Measurements from ENCODE around the gene BRCA2.

BRCA2 gene, protein sequence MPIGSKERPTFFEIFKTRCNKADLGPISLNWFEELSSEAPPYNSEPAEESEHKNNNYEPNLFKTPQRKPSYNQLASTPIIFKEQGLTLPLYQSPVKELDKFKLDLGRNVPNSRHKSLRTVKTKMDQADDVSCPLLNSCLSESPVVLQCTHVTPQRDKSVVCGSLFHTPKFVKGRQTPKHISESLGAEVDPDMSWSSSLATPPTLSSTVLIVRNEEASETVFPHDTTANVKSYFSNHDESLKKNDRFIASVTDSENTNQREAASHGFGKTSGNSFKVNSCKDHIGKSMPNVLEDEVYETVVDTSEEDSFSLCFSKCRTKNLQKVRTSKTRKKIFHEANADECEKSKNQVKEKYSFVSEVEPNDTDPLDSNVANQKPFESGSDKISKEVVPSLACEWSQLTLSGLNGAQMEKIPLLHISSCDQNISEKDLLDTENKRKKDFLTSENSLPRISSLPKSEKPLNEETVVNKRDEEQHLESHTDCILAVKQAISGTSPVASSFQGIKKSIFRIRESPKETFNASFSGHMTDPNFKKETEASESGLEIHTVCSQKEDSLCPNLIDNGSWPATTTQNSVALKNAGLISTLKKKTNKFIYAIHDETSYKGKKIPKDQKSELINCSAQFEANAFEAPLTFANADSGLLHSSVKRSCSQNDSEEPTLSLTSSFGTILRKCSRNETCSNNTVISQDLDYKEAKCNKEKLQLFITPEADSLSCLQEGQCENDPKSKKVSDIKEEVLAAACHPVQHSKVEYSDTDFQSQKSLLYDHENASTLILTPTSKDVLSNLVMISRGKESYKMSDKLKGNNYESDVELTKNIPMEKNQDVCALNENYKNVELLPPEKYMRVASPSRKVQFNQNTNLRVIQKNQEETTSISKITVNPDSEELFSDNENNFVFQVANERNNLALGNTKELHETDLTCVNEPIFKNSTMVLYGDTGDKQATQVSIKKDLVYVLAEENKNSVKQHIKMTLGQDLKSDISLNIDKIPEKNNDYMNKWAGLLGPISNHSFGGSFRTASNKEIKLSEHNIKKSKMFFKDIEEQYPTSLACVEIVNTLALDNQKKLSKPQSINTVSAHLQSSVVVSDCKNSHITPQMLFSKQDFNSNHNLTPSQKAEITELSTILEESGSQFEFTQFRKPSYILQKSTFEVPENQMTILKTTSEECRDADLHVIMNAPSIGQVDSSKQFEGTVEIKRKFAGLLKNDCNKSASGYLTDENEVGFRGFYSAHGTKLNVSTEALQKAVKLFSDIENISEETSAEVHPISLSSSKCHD (N-terminal part only)

GRCh38 chr13:32315238-32316027 is at the start of gene BRCA2, which contains the start of gene ZAR1L:
TSS of gene BRCA2 (plus strand) at chr13:32315508. CDS start at chr13:32316461, 953 bp downstream.
TSS of gene ZAR1L (minus strand) at chr13:32315363. CDS start at chr13:32311925, 3,438 bp downstream.
- peak; percentile 84 for DNase-seq (ENCODE audit: low spot score)

- DNase-seq (ENCODE audit: low spot score), result no peak
These were observed 49.6 kb upstream of the BRCA2 start for GRCh38 chr13:32265726-32266125.

DNA sequence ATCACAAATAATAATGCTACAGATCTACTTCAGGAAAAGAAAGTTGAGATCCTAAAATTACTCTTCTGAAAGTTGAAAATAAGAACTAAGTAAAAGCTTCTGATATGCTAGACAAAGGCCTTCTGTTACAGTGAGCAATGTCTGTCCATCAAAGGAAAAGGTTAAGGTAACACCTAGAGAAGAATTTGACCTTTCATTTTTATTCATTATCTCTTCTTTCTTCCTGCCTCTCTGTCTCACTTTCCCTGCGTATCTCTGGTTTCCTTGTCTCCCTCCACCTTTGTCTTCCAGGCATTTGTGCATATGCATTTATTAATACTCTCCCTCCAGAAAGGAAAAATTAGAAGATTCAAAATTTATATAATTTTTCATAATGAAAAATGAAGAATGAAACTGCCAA is 49.2 kb upstream of the BRCA2 start:
- DNase-seq (ENCODE audit: low spot score), result no peak

DNA sequence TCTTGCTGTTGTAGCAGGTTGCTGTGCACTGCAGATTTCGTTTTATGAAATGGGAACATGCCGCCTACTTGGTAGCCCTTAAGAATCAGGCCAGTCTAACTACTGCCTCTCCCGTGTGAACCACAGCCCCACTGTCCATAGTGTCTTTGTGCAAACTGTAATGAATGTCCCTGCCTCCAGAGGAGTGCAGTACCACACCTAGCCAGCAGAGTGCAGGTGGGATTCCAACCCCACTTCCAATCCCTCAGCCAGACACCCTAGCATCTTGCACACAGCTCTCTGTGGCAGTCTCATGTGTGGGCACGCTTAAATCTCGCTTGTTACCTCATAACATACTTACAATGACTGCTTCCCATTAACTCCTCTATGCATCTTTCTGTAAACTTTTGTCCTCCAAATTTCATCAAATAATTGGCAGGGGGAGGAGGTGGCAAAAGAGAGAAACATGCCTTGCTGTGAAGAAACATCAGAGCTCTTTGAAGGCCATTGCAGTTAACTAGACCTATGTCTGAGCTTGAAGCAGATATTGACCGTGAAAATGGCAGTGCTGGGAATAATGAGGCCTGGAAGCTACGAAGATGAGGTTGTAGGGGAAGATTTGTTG is 47.4 kb upstream of the BRCA2 start:
- peak; percentile 77 for DNase-seq (ENCODE audit: low spot score)

GRCh38 chr13:32272021-32272683 is 43.2 kb upstream of the BRCA2 start:
- DNase-seq (ENCODE audit: low spot score), result no peak

- no peak for DNase-seq (ENCODE audit: low spot score)
These were observed 37.5 kb upstream of the BRCA2 start for GRCh38 chr13:32277839-32278238.

- no peak for DNase-seq (ENCODE audit: low spot score)
These were observed 36.9 kb upstream of the BRCA2 start for GRCh38 chr13:32278426-32278825.

- DNase-seq (ENCODE audit: low spot score), result no peak
These were observed 34.2 kb upstream of the BRCA2 start for GRCh38 chr13:32281096-32281495.

DNA sequence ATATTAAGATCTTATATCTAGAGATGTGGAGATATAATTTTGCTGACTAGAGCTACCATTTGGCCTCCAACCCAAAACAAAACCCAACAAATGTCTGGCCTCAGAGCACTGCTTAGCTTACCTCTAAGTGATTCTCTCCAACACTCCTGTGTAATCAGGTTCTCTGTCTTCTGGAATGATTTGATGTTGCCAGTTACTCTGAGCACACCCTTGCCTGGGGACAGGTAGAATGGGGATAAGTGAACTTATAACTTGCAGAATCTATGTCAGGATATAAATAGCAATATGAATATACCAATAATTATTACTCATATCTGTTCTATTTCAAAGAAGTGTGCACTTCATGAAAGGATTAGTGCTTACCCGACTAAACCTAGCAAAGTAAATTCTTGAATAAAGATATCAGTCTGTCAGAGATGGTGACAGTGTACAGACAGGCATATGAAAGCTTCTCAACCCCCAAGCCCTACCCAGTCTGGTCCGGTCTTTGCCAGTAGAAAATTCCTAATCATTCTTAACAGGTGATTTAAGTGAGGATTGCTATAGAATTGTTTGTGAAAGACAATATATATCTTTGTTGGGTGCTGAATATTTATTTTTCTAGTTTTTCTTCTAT is 33.1 kb upstream of the BRCA2 start:
- DNase-seq (ENCODE audit: low spot score), result no peak

GRCh38 chr13:32284927-32285632 is 30.2 kb upstream of the BRCA2 start:
- peak; percentile 49 for DNase-seq (ENCODE audit: low spot score)

GRCh38 chr13:32285633-32285965 is 29.7 kb upstream of the BRCA2 start:
- DNase-seq (ENCODE audit: low spot score), result no peak

DNA sequence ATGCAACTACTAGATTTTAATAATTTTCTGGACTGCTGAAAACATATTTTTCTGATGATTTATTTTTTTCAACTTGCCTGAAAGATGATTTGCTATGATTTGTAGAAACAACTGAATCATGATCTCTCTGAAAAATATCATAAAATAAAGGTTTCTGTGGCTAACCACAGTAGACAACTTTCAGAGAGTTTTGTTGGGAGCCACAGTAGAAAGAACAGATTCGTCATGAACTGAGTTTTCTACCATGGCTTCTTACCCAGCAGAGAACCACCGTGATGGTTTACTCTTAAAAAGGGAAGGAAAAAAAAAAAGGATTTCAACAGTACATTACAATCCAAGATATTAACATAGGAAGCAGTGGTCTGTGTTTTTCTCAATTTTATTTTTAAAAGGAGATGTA is 18.1 kb upstream of the BRCA2 start:
- no peak for DNase-seq (ENCODE audit: low spot score)

- no peak for DNase-seq (ENCODE audit: low spot score)
These were observed 16.6 kb upstream of the BRCA2 start for GRCh38 chr13:32298695-32299094.

DNA sequence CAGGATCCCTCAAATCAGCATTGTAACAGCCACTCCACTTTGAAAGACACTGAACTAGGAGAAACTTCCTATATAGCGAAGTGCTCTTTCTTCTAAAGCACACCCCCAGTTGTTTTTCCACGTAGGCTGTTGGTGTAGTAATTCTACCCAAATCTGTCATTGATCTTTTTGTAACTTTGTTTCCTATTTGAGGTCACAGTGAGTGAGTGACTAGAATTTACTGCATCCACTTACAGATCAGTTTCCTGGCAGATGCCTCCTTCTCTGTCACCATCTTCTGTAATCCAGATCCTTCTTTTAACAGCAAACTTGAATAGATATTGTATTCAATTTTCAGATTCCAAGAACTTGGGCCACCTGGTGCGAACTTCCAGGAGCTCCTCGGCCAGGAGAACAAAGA is 15.4 kb upstream of the BRCA2 start:
- DNase-seq (ENCODE audit: low spot score), result no peak

- DNase-seq (ENCODE audit: low spot score), result no peak
These were observed 14.9 kb upstream of the BRCA2 start for GRCh38 chr13:32300406-32300805.

DNA sequence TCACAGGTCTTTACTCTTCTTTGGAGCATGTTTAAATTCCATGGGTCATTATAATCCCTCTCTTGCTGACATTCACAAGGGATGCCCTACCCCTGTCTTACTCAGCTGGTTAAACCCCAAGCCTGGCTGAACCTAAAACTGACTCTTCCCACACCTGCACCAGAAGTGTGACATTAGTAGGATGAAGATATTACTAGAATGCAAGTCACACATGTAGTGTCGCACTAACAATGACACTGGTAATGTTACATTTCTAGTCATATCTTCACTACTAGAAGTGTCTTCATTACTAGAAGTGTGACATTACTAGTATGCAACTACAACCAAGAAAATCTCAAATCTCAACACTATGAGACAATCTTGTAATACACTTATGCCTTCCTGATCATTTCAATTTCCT is 14.4 kb upstream of the BRCA2 start:
- no peak for DNase-seq (ENCODE audit: low spot score)

DNA sequence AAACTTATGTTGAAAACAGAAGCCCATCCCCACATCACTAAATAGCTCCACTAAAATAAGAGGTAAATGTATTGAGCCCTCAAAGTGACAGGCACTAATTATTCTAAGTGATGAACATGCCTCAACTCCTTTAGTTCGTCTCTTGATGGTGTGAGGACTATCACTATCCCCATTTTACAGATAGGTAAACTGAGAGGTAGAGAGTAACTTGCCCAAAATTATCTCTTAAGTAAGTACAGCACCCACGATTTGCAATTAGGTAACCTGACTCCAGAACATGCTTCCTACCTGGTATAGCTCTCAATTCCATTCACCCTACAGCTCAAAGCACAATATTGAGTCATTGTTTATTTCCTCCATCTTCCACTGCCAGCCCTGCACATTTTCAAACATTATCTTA is 12.8 kb upstream of the BRCA2 start:
- no peak for DNase-seq (ENCODE audit: low spot score)

DNA sequence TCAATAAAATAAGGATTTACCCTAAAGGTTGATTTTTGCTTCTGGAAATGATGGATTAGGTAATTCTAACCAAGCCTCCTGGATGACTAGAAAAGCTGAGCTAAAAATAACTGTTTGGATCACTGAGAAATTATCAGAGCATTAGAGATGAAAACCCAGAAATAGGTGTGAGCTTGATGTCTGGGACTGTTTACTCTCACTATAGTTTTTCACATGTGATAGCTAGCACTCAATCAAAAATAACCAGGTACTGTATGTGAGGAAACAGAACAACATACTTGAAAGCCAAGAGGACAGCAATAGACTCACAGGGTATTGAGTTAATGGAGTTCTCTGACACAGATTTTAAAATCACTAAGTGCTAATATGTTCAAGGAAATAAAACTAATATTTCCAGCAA is 9.7 kb upstream of the BRCA2 start:
- no peak for DNase-seq (ENCODE audit: low spot score)
